Measurements from ENCODE around the gene DACH2.
"Not testable (repeated sequence)": the region's sequence is repeated elsewhere in the genome, so short reads cannot be mapped to it uniquely, and the experiment has no call there.

The DACH2 gene

GRCh38 chrX:86148024-86148511, at the start of gene DACH2:
DACH2 (plus strand) TSS chrX:86148451.
- DNase-seq (ENCODE audit: low read depth in 3 of 3), result peak in 2 of 3 experiments; percentile 11 to 48

- DNase-seq (ENCODE audit: low read depth in 3 of 3), result no peak
These were observed 45.9 kb upstream of the DACH2 start for GRCh38 chrX:86102341-86102740.

- DNase-seq (ENCODE audit: low read depth in 3 of 3), result no peak
These were observed 45.2 kb upstream of the DACH2 start for GRCh38 chrX:86103061-86103460.

DNA sequence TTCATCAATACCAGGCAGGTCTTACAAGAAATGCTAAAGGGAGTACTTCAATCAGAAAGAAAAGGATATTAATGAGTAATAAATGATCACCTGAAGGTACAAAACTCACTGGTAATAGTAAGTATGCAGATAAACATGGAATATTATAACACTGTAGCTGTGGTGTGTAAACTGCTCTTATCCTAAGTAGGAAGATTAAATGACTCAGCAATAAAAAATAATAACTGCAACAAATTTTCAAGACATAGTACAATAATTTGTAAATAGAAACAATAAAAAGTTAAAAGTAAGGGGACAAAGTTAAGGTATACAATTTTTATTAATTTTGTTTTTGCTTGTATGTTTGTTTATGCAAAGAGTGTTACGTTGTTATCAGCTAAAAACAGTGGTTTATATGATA, 43.7 kb upstream of the DACH2 start:
- no peak for DNase-seq (ENCODE audit: low read depth in 3 of 3)

- DNase-seq (ENCODE audit: low read depth in 3 of 3), result no peak
These were observed 26.3 kb upstream of the DACH2 start for GRCh38 chrX:86121916-86122315.

DNA sequence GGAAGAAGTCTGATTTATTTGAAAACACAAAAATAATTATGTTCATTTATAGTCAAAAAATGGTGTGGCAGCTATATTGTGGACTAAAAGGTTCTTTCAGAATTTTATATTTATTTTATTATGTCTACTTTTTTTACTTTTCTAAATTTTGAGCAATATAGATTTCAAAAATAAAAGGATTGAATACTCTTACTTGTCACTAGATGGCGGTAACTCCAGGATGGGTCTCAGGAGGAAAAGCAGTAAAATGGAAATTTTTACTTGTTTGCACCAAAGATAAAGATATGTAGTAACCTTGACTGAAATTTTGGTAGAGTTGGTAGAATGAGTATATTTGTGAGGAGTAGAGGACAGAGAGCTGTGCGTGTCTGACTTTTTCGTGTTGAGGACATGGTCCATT, 14.5 kb upstream of the DACH2 start:
- no peak for DNase-seq (ENCODE audit: low read depth in 3 of 3)

- DNase-seq (ENCODE audit: low read depth in 3 of 3), result no peak
These were observed 11.2 kb upstream of the DACH2 start for GRCh38 chrX:86137071-86137470.

DNA sequence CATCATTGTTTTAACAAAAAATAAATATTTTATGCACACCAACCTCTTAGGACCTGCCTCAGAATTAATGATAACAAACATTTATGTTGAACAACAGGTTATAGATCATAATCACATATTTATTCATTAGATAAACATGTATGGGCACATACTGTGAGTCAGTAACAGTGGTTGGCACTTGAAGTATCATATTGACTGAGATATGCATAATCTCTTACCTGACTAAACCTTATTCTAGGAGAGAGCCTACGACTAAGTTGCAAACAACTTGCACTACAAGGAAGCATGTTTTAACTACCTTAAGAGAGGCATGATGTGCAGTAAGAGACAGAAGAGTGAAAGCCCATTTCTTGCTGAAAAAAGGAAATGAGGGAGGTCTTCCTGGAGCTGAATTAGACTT, 6.5 kb upstream of the DACH2 start:
- DNase-seq (ENCODE audit: low read depth in 3 of 3), result no peak

GRCh38 chrX:86146102-86146501, 2.1 kb upstream of the DACH2 start:
- DNase-seq (ENCODE audit: low read depth in 3 of 3), result no peak

GRCh38 chrX:86148594-86148993, 343 bp downstream of the DACH2 start:
- no peak for DNase-seq (ENCODE audit: low read depth in 3 of 3)

- no peak for DNase-seq (ENCODE audit: low read depth in 3 of 3)
These were observed 868 bp downstream of the DACH2 start for GRCh38 chrX:86149119-86149518.

DNA sequence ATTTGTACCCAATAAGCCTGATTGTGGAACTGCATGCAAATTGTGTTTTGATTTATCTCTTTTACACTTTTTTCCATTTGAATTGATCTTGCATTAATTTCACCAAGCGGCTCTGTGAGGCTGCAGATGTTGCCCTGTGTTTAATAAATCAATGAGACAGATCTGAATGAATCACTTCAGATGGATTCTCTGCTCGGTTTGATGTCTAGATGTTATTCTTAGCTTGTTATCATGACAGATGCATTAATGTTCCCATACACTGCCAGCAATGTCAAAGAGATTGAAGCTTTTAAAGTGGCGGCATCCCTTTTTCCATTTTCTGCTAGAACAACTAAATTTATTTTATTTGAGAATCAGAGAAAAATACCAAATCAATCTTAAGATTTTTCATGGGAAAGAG, 6.3 kb downstream of the DACH2 start:
- no peak for DNase-seq (ENCODE audit: low read depth in 3 of 3)

GRCh38 chrX:86171366-86171765, 23.1 kb downstream of the DACH2 start:
- no peak for DNase-seq (ENCODE audit: low read depth in 3 of 3)

GRCh38 chrX:86178906-86179305, 30.7 kb downstream of the DACH2 start:
- DNase-seq (ENCODE audit: low read depth in 3 of 3), result no peak

DNA sequence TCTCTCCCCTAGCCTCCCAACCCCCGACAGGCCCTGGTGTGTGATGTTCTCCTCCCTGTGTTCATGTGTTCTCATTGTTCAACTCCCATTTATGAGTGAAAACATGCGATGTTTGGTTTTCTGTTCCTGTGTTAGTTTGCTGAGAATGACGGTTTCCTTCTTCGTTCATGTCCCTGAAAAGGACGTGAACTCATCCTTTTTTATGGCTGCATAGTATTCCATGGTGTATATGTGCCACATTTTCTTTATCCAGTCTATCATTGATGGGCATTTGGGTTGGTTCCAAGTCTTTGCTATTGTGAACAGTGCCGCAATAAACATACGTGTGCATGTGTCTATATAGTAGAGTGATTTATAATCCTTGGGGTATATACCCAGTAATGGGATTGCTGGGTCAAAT, 33.1 kb downstream of the DACH2 start:
- not testable (repeated sequence) for DNase-seq (ENCODE audit: low read depth in 3 of 3)

DNA sequence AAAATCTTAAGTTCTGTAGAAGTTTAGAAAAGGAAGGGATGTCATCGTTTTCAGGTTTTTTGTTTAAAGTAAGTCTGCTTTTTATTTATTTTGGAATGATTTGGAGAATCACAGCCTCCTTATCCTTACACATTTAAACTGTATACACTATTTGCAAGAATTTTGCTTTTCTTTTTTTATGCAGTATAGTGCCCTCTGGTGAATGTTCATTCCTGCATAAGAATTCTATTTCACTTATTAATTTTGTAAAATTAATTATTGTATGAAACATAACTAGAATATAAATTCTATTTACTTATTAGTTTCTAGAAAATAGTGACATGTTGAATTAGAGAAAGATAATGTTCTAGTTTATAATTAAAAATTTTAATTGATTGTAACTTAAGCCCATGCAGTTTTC, 44.6 kb downstream of the DACH2 start:
- DNase-seq (ENCODE audit: low read depth in 3 of 3), result no peak

GRCh38 chrX:86194758-86195157, 46.5 kb downstream of the DACH2 start:
- DNase-seq (ENCODE audit: low read depth in 3 of 3), result no peak

DNA sequence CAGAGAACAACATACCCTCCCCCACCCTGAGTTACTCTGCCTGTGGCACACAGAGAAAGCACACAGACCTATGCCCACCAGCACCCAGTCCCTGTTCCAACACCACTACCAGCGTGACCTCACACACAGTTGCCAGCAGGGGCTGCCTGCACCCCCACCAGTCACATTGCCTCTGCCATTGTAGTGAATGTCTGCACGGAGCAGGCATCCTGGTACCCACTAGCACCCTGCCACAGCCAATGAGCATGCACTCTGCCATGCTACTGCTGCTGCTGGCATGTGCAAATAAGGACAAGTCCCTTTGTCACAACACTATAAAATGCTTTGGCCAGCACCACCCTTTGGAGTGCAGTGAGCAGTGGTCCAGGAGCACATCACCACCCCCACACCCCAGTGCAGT, 47.1 kb downstream of the DACH2 start:
- DNase-seq (ENCODE audit: low read depth in 3 of 3), result no peak

DNA sequence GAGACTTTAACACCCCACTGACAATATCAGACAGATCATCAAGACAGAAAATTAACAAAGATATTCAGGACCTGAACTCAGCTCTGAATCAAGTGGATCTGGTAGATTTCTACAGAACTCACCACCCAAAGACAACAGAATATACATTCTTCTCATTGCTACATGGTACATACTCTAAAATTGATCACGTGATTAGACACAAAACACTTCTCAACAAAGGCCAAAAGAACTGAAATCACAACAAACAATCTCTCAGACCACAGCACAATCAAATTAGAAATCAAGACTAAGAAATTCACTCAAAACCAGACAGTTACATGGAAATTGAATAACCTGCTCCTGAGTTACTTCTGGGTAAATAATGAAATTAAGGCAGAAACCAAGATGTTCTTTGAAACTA, 49.6 kb downstream of the DACH2 start:
- DNase-seq (ENCODE audit: low read depth in 3 of 3), result no peak

- DNase-seq (ENCODE audit: low read depth in 3 of 3), result no peak
These were observed 62.5 kb downstream of the DACH2 start for GRCh38 chrX:86210772-86211171.

DNA sequence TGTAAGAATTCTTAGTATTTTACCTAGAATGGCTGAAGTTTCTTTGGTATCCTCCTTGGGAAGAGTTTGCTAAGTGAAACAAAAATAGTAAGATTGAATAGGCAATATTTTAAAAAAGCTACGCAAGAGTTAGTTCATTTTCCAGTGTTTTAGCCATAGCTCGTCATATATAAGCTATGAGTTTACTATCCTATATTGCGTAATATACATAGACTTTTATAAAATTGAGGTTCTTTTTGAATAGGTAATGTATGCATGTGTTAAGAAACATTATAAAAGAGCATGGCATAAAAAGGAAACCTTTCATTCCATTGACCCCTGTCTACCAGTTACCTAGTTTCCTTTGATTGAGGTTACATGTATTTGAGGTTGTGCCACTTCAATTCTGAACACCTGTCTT, 67.0 kb downstream of the DACH2 start:
- no peak for DNase-seq (ENCODE audit: low read depth in 3 of 3)

DNA sequence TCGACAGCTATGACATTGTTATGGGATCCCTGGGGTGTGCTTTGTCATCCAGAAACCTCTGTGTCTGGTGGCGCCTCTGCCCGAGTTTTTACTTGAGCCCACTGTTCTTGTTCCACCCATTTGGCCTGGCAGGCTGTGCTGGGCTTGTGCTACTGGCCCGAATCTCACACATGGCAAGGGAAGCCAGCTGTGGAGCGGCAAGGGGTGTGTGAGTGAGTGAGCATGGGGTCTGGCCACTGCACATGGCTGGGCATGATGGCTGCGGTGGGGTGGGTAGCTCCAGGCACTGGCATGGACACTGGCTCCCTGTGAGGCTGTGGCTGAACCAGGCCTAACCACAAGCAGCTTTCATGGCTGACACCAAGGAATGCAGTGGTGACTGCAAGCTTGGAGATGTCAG, 89.2 kb downstream of the DACH2 start:
- DNase-seq (ENCODE audit: low read depth in 3 of 3), result no peak

DNA sequence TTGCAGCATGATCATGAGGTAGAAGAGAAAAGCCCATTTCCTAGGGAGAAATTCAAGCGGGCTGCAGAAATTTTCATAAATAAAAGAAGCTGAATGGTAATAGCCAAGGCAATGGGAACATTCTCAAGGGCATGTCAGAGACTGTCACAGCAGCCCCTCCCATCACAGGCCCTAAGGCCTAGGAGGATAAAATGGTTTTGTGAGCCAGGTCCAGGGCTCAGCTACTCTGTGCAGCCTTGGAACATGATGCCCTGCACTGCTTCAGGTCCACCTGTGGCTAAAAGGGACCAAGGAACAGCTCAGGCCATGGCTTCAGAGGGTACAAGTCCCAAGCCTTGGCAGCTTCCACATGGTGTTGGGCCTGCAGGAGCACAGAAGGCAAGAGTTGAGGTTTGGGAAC, 93.3 kb downstream of the DACH2 start:
- DNase-seq (ENCODE audit: low read depth in 3 of 3), result no peak

DNA sequence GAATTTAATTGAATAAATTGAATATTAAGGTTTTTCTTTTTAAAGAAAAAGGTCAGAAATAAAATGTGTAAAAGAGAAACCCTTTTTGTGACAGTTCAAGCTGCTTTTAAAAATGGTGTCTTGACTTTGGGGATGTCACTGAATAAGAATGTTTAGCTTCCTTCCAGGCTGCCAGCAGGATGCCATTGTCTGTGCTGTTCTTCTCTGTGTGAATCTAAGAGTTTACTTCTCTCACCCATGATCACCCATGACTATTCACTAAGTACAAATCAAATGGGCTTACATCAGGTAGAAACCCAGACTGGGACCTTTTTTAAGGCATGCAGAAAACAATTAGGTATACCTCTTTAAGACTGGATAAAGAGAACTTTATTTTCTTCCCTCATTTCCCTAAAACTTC, 115.3 kb downstream of the DACH2 start:
- no peak for DNase-seq (ENCODE audit: low read depth in 3 of 3)

GRCh38 chrX:86295293-86295692, 147.0 kb downstream of the DACH2 start:
- DNase-seq (ENCODE audit: low read depth in 3 of 3), result no peak
